ENCODE results near the gene STEAP3. TPM values are rescaled to one million over a fixed set of nuclear protein-coding genes. Genes with fewer than 3 reads are reported as not detected.

STEAP3 gene
- total RNA-seq, 1 donor from 2014 or later: 2.1 TPM

DNA sequence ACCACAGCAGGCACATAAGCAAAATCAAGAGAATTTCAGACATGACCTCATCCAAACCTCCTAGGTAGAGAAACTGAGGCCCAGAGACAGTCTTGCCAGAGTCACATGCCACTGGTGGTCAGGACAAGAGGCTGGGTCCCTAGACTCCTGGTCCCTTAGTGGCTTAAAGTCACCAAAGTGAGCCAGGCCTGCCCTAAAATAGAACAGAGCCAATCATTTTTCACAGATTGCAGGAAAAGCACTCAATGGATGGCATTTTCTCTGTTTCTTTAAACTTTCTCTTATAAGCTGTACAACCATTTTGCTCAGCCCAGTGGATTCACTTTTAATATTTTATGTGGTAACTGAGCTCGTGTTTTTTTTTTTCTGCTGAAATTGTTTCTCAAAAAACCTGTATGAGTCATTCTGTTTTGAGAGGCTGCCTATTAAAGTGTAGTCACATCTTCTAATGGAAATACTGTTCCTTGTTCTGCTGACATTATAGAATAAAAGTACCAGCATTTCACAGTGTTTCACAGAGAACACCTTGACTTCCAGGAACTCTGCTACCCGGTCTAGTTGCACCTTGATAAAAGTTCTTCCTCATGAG lies 29.6 kb downstream of the STEAP3 start:
- Mint-ChIP-seq H3K27ac (ENCODE audit: unreplicated experiment) (no peak overlapping the region), H3K4me1 (ENCODE audit: low read depth, unreplicated experiment) (peaks cover 14% of the 10 kb centered on the region), H3K9me3 (ENCODE audit: unreplicated experiment) (peaks cover 4% of the 10 kb centered on the region), H3K27me3 (ENCODE audit: unreplicated experiment) (peaks cover 4% of the 10 kb centered on the region), H3K36me3 (ENCODE audit: unreplicated experiment) (no peaks in the 10 kb centered on the region), H3K4me3 (ENCODE audit: unreplicated experiment) (no peak overlapping the region)
- TF ChIP-seq, protein P1, sequence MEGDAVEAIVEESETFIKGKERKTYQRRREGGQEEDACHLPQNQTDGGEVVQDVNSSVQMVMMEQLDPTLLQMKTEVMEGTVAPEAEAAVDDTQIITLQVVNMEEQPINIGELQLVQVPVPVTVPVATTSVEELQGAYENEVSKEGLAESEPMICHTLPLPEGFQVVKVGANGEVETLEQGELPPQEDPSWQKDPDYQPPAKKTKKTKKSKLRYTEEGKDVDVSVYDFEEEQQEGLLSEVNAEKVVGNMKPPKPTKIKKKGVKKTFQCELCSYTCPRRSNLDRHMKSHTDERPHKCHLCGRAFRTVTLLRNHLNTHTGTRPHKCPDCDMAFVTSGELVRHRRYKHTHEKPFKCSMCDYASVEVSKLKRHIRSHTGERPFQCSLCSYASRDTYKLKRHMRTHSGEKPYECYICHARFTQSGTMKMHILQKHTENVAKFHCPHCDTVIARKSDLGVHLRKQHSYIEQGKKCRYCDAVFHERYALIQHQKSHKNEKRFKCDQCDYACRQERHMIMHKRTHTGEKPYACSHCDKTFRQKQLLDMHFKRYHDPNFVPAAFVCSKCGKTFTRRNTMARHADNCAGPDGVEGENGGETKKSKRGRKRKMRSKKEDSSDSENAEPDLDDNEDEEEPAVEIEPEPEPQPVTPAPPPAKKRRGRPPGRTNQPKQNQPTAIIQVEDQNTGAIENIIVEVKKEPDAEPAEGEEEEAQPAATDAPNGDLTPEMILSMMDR (IDR thresholded peaks at IDR 0.05; ENCODE audit: partially characterized antibody, unreplicated experiment): no peak
- no peak for DNase-seq

DNA sequence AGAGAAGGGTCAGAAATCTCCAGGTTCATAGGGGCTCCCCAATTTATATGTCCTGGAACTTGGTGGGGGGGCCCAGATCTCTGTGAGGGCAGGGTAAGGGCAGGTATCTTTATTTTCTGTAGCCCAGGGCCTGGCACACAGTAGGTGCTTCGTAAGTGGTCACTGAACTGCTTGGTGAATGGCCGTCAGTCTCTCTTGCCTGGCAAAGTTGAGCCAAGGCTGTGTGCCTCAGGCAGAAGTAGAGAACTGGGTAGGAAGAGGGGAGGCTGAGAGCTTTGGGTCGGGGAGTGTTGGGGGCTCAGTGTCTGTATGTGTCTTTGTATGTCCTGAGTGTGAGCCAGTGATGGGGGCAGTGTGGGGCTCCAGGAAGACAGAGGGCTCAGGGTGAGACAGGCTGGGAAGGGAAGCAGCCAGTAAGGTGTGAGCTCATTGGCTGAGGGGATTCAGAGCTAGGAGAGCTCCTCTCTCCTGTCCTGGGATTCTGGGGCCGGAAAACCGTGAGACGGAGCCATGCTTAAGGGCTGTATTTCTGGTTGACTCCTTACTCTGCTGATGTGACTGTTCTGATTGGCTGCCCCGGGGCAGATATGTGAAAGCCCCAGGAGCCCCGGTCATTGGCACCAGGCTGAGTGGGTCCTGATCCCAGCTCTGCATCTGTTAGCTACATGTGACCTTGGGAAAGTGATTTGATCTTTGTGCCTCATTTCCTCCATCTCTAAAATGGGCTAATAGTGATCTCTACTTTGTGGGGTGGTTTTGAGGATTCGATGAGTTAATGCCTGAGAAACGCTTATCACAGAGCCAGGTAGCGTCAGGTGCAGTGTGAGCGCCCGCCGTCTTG lies 30.3 kb downstream of the STEAP3 start:
- TF ChIP-seq, protein P1 (IDR thresholded peaks at IDR 0.05; ENCODE audit: partially characterized antibody, unreplicated experiment): no peak

DNA sequence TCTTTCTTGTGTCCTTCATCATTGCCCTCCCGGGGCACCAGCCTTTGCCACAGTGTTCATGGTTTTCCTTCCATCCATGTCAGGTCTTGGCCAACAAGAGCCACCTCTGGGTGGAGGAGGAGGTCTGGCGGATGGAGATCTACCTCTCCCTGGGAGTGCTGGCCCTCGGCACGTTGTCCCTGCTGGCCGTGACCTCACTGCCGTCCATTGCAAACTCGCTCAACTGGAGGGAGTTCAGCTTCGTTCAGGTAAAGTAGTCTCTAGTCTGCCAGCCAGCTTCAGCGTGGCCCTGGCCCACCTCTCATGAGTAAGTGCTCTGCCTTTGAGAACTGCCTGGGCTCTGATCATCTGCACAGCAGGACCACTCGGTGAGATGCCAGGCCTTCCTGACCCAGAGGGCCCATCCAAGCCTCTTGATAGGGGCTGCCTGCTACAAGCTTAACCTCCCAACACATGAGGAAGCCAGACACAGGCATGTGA lies 31.0 kb downstream of the STEAP3 start:
- no peak overlapping the region for H3K4me3 Mint-ChIP-seq (ENCODE audit: unreplicated experiment)
- H3K4me1 Mint-ChIP-seq (ENCODE audit: low read depth, unreplicated experiment): peaks cover 14% of the 10 kb centered on the region
- TF ChIP-seq, protein P1 (IDR thresholded peaks at IDR 0.05; ENCODE audit: partially characterized antibody, unreplicated experiment): no peak
- H3K27ac Mint-ChIP-seq (ENCODE audit: unreplicated experiment): no peak overlapping the region
- peaks cover 2% of the 10 kb centered on the region for H3K9me3 Mint-ChIP-seq (ENCODE audit: unreplicated experiment)
- no peaks in the 10 kb centered on the region for H3K36me3 Mint-ChIP-seq (ENCODE audit: unreplicated experiment)
- DNase-seq: no peak
- peaks cover 4% of the 10 kb centered on the region for H3K27me3 Mint-ChIP-seq (ENCODE audit: unreplicated experiment)

More for the DNA sequence above, 30.3 kb downstream of the STEAP3 start:
- no peak for DNase-seq
- Mint-ChIP-seq H3K36me3 (ENCODE audit: unreplicated experiment) (no peaks in the 10 kb centered on the region), H3K27me3 (ENCODE audit: unreplicated experiment) (peaks cover 4% of the 10 kb centered on the region), H3K4me3 (ENCODE audit: unreplicated experiment) (no peak overlapping the region), H3K4me1 (ENCODE audit: low read depth, unreplicated experiment) (peaks cover 14% of the 10 kb centered on the region), H3K9me3 (ENCODE audit: unreplicated experiment) (peaks cover 3% of the 10 kb centered on the region), H3K27ac (ENCODE audit: unreplicated experiment) (no peak overlapping the region)

- H3K4me3 Mint-ChIP-seq (ENCODE audit: unreplicated experiment): no peak overlapping the region
- DNase-seq: no peak
- TF ChIP-seq, protein P1 (IDR thresholded peaks at IDR 0.05; ENCODE audit: partially characterized antibody, unreplicated experiment): no peak
- peak overlapping the region; percentile 89 for H3K27ac Mint-ChIP-seq (ENCODE audit: unreplicated experiment)
- H3K9me3 Mint-ChIP-seq (ENCODE audit: unreplicated experiment): peaks cover 1% of the 10 kb centered on the region
- peaks cover 4% of the 10 kb centered on the region for H3K27me3 Mint-ChIP-seq (ENCODE audit: unreplicated experiment)
- peaks cover 11% of the 10 kb centered on the region for H3K4me1 Mint-ChIP-seq (ENCODE audit: low read depth, unreplicated experiment)
- H3K36me3 Mint-ChIP-seq (ENCODE audit: unreplicated experiment): no peaks in the 10 kb centered on the region
Observed at GRCh38 chr2:119255760-119256581, 32.3 kb downstream of the STEAP3 start.
